ENCODE results near the gene HEXIM1. TPM values are rescaled to one million over a fixed set of nuclear protein-coding genes. Genes with fewer than 3 reads are reported as not detected.

HEXIM1 gene

GRCh38 chr17:45200701-45201100 lies 52.4 kb downstream of the HEXIM1 start:
- peaks cover 29% of the 10 kb centered on the region for H3K4me1 ChIP-seq (ENCODE audit: control insufficient read depth, insufficient read depth, low read length)
- H3K9me3 ChIP-seq (replicated peaks; ENCODE audit: low read length): no peaks in the 10 kb centered on the region
- H3K27me3 ChIP-seq (ENCODE audit: control insufficient read depth, insufficient read depth, low read length): no peaks in the 10 kb centered on the region
- H3K36me3 ChIP-seq (ENCODE audit: insufficient read depth, low read length): no peaks in the 10 kb centered on the region
- H3K4me3 ChIP-seq (ENCODE audit: low read length): no peak overlapping the region
- H3K4me2 ChIP-seq (ENCODE audit: low read length): no peak overlapping the region
- H3K9ac ChIP-seq (ENCODE audit: low read depth, low read length): no peak overlapping the region

- no peaks in the 10 kb centered on the region for H3K36me3 ChIP-seq (ENCODE audit: insufficient read depth, low read length)
- H3K4me3 ChIP-seq (ENCODE audit: low read length): no peak overlapping the region
- peaks cover 29% of the 10 kb centered on the region for H3K4me1 ChIP-seq (ENCODE audit: control insufficient read depth, insufficient read depth, low read length)
- no peak overlapping the region for H3K9ac ChIP-seq (ENCODE audit: low read depth, low read length)
- H3K27me3 ChIP-seq (ENCODE audit: control insufficient read depth, insufficient read depth, low read length): no peaks in the 10 kb centered on the region
- H3K4me2 ChIP-seq (ENCODE audit: low read length): no peak overlapping the region
- no peaks in the 10 kb centered on the region for H3K9me3 ChIP-seq (replicated peaks; ENCODE audit: low read length)
Measured at GRCh38 chr17:45201457-45201856, 53.2 kb downstream of the HEXIM1 start.

Small RNA genes within 50 kb of the gene (small RNA-seq; reads per million reads assigned to genes)
- gene MIR6784: not detected

Measured in skeletal muscle satellite cell (primary cell).